GM21367 (cell line): ENCODE measurements around the gene TLE1.
A peak's percentile ranks its signal among the peaks of the same experiment; 100 is the strongest.

ENCODE experiments used
- ATAC-seq: cut with Tn5 transposase; IDR thresholded peaks from one replicate; pipeline ENCODE4 v1.9.1; 2021; ENCODE audit not compliant: unreplicated experiment

The TLE1 gene

DNA sequence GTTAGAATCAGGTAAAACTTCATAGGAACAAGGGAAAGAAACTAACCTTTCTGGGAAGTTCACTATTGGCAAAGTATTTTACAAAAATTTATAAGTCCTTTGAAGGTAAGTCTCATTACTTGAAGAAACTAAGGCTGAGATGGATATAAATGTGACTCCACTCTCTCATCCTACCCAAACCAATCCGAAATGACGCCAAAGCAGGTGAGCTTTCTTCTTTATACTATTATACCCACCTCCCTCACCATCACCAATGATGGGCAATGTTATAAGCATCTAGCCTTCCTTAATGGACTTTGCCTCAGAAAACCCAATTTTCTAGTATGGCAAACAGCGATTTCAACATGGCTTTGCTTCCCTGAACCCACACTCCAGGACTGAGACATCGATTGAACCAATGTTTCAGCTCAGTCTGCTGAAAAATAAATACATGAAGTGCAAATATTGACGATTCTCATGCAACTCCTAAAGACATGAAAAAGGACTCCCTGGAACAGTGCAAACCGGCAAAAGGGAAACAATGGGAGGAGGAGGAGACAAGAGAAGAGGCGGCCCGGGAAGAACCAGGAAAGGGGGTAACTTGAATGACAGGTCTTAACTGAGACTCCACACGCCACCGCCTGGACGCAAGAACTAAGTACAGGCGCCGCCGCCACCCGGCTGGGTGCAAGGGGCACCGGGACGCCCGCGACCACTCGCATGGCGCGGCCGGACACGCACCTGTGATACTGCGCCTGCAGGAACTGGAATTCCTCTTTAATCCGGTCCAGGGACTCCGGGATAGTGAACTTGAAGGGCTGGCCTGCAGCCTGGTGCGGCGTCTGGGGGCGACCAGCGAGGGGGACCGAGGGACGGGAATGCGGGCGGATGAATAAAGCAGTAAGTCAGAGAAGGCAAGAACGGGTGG is 2.5 kb downstream of the TLE1 start:
- peak; percentile 30 for ATAC-seq

DNA sequence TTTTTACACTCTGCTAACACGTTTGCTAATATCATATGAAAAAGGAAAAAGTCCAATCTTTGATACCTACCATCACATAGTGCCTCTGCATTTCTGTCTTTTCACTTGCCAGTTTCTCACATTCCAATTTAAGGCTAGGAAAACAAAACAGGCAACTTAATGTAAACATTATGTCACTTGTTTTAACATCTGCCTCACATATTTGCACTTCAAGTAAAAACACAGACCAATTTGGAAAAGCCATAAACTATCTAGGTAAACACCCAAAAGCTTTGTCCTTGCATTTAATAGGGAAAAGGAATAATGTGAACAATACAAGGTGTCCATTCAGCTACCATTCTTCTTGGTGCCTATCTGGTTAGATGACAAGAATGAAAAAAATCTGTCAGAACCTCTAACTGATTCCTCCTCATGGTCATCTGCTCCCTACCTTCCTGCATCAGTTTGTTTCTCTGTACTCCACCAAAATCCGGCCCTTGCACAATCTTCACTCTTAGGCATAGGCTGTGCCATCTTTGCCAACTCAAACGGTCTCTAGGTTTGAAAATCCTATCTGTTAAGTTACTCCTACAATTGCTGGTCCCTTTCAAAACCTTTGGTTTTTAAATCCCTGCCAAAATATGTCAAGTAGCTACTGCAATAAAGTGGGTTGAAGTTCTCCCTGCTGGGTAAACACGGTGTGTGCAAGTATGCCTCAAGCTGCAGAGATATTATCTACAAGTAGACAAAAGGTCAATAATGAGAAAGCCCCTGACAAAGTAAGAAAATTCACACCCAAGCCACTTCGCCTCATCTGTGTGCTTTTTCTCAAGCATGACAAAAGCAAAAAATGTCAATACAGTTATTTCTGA is 3.4 kb downstream of the TLE1 start:
- no peak for ATAC-seq

GRCh38 chr9:81684635-81685034 is 4.7 kb downstream of the TLE1 start:
- ATAC-seq = no peak

- ATAC-seq = no peak
Observed at GRCh38 chr9:81683704-81684103, 5.6 kb downstream of the TLE1 start.

DNA sequence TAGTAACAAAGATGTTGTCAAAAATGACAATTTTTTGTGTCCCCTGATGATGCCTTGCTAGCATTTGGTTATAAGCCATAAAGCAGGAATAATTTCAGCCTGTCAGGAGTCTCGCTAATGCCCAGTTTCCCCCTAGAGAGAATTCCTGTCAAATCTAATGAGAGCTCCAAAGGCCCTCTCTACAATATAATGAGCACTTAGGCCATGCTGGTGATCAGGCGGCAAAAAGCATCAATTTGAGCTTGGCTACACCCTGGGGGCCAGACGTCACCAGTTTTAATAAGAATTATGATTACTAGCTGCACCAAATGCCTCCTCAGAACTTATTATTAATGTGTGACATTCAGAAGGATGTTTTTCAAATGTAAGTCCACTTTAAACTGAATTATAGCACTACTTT is 6.1 kb downstream of the TLE1 start:
- ATAC-seq = no peak

GRCh38 chr9:81682797-81683196 is 6.5 kb downstream of the TLE1 start:
- no peak for ATAC-seq

DNA sequence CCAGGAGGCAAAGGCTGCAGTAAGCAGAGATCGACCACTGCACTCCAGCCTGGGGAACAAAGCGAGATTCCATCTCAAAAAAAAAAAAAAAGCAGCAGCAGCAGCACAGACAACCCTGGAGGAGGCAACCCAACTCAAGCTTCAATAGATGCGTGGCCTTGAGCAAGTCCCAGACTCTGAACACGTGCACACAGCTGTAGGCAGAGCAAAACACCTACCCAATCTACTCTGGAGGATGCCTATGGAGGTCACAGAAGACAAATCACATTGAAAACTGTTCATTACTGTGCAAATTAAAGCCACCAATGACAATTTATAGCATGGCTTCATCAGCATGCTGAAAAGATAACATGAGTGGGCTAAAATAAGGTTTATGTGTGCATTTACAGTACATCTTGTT is 7.2 kb downstream of the TLE1 start:
- ATAC-seq = no peak

DNA sequence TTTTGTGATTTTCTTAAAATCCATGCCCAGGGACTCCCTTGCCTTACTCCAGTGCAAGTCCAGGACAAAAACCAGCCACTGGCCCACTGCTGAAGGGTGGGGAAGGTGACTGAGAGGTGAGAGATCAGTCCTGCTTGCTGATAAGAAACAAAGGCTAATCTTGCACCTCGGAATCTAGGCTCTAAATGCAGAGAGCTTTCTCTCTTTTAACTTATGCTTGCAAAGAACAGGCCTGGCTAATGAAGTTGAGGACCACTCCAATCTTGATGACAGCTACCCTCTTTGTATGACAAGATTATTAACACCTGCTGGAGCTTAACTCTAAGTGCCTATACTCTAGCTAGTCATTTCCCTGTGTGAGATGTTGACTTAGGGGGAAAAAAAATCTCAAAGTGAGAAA is 8.8 kb downstream of the TLE1 start:
- no peak for ATAC-seq

DNA sequence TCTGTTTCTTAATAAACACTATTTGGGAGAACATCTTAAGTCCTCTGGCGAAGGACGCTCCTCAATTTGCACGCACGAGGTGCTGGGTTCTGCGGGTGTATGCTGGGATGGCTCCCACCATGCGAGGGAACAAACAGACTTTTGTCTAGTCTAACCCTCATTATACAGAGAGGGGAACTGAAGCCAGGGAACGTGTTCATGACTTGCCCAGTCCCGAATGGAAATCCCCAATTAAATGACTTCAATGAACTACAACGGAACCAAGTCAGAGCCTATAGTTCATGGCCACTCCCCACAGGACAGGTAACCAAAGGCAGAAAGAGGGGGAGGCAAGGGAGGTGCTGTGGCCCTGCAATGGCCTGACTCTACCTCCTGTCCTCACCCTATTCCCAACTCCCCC is 9.3 kb downstream of the TLE1 start:
- no peak for ATAC-seq

GRCh38 chr9:81678088-81678487 is 11.3 kb downstream of the TLE1 start:
- no peak for ATAC-seq

DNA sequence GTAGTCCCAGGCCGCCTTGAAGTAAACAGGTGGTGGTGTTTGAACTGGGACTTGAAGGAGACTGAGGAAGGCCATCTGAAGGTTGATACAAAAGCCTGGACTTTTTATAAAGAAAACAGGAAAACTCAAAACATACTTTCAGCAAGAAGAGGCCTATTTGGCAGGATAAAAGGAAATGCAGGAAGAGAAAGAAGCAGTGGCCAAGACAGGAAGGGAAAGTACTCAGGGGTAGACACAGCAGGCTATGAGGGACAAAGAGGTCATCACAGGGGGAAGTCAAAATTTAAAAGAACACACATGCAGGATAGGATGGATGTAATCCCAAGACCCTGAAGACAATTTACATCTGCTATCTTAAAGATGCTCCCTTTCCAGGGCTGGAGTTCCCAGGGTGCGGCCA is 13.0 kb downstream of the TLE1 start:
- ATAC-seq = no peak

GRCh38 chr9:81673310-81673709 is 16.0 kb downstream of the TLE1 start:
- ATAC-seq = no peak

- ATAC-seq = no peak
Observed at GRCh38 chr9:81671880-81672280, 17.5 kb downstream of the TLE1 start.

DNA sequence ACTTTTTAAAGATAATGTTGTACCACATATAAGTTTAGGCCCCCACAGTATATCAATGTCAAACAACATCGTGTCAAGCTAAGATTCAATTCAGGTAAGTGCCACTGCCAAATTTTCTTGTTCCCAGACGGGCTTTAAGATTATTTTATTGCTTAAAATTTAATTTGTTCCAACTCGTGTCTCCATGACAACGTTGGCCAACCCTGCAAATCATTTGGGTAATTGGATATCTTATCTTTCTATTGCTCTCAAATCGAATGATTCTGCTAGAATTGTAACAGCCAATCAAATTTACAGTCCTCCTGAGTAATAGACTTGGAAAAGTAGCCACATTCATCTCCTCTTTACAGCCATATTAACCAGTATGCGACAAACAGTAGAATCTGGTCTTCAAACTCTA is 19.5 kb downstream of the TLE1 start:
- no peak for ATAC-seq

- no peak for ATAC-seq
Observed at GRCh38 chr9:81669041-81669651, 20.2 kb downstream of the TLE1 start.

DNA sequence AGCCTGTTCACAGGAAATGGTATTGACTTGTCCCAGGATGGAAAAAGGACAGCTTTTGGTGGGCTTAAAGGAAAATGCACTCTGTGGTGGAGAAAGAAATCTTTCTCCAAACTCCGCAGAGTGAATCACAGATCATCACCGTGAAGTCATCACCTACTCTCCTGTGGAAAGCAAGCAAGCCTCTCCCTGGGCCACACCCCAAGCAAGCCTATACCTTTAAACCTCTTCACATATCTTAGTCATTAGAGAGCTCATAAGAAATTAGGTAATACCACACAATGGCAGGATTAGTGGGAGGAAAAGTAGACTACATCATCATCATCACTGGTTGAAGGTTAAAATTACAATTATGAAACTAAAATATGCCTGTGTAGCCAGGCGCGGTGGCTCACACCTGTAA is 23.2 kb downstream of the TLE1 start:
- ATAC-seq = no peak

- no peak for ATAC-seq
Observed at GRCh38 chr9:81665322-81665871, 23.9 kb downstream of the TLE1 start.

DNA sequence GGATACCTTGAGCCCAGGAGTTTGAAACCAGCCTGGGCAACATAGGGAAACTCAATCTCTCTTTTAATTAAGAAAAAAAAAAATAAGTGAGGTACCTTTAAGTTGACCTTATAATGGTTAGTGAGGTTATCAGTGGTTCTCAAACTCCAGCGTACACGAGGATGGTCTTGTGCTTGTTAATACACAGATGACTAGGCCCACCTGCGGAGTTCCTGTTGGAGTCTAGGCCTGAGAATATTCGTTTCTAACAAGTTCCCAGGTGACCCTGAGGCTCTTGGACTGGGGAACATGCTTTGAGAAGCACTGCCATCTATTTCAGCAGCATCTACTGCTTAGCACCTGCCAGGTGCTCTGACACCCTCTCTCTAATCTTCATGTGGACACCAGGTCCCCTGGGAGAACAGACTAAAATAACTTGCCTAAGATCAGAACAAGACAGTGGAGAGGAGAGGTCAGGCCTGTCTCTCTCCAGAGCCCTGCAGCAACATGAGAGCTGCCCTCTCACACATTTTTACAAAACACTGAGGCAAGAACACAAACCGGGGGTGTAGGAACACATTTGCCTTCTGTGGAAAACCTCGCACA is 24.6 kb downstream of the TLE1 start:
- peak; percentile 54 for ATAC-seq

DNA sequence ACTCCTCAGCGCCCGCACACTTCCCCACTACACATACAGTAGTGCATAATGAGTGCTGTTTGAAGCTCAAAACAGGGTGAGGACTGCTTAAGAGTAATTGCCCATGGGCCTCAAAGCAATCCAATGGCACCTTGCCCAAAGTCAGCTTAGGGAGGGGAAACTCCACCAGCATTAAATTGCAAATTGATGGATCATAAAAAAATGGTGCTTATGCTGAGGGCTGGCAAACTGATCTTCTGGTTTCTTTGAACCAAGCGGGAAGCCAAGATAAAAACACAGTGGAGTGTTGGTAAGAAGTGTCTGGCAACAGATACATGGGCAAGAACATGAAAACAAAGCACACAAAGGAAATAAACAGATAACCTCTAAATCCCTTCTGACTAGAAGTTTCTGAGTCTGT is 28.0 kb downstream of the TLE1 start:
- no peak for ATAC-seq

GRCh38 chr9:81656871-81657337 is 32.4 kb downstream of the TLE1 start:
- no peak for ATAC-seq

DNA sequence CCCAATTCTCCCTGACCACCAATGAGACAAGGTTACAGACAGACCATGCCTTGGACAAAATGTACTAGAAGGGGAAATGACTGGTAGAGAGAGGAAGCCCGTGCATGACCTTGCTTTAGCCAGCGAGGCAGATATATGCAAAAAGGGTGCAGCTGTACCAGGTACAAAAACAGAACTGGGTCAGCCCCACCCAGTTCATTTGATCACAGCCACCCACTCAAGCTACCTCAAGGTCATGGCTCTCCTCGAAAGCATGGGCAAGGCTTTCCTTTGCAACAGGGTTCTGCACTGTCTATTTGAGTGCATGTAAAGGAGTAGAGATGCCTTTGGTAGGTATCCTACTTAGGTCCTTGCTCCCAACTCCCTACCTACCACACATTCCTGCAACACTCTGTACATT is 33.3 kb downstream of the TLE1 start:
- peak; percentile 91 for ATAC-seq
